ENCODE results near the gene METTL16.
A peak's percentile ranks its signal among the peaks of the same experiment; 100 is the strongest.

METTL16 gene

DNA sequence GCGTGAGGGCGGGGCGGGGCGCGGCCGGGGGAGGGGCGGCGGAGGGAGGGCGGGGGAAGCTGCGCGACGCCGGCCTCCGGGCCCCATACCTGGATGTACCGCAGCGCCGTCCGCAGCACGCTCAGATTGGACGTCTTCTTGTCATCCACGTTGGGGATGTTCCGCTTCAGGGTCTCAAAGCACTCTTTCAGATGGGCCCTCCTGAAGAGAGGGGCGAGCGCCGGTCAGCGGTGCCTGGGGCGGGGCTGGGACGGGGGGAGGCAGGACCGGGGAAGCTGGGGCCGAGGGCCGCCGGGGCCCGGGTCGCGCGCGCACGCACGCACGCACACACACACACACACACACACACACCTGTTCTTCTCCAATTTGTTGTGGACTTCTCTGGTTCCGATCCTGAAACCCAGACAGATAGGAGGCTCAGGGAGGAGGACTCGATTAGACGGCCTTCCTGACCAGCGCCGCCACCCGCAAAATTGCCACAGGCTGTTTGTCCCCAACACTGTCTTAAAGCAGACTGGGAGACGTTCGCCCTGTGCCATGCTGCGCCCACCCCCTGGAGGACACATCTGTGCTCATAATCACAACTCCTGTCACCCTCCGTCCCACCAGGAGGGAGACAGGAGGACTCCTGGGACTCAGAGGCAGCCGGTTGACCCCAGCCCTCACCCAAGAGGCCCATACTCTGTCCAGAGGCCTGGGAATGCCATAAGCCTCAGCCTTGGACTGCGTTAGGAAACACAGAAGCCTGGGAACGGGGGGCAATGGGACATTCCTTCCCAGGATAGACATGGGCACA is 117.5 kb downstream of the METTL16 start:
- DNase-seq, result no peak

- DNase-seq, result peak; percentile 87 to 92
Measured at GRCh38 chr17:2393174-2393953, 118.3 kb downstream of the METTL16 start.

- DNase-seq, result peak; percentile 97
Measured at GRCh38 chr17:2392252-2393173, 119.2 kb downstream of the METTL16 start.

DNA sequence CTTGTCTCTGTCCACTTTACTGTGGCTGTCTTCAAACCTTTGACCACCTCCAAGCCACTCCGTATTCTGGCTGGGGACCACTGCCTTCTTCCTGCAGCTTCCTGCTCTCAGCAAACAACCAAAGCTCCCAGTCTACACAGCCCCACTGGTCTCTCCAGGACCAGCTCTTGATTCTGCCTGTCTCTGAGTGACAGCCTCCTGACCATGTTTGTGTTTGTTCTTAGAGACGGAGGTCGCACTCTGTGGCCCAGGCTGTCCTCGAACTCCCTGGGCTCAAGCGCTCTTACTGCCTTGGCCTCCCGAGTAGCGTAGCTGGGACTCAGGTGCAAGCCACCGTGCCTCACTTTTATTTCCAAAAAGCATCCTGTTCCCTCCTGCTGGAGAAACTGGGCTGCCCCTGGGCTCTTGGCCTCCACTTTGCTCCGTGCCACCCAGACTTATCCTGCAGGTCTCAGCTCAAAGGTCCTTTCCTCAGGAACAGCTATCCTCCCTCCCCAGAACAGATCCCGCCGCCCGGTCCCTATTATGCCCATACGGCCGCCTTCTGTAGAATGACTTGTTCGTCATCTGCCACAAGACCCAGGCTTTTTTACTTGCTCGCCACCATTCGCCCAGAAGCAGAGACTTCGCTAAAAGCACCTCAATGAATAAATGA is 120.0 kb downstream of the METTL16 start:
- DNase-seq, result no peak

GRCh38 chr17:2390199-2390836 is 121.4 kb downstream of the METTL16 start:
- no peak for DNase-seq

GRCh38 chr17:2388683-2389055 is 123.0 kb downstream of the METTL16 start:
- DNase-seq, result no peak

- no peak for DNase-seq
Measured at GRCh38 chr17:2388020-2388682, 123.5 kb downstream of the METTL16 start.

DNA sequence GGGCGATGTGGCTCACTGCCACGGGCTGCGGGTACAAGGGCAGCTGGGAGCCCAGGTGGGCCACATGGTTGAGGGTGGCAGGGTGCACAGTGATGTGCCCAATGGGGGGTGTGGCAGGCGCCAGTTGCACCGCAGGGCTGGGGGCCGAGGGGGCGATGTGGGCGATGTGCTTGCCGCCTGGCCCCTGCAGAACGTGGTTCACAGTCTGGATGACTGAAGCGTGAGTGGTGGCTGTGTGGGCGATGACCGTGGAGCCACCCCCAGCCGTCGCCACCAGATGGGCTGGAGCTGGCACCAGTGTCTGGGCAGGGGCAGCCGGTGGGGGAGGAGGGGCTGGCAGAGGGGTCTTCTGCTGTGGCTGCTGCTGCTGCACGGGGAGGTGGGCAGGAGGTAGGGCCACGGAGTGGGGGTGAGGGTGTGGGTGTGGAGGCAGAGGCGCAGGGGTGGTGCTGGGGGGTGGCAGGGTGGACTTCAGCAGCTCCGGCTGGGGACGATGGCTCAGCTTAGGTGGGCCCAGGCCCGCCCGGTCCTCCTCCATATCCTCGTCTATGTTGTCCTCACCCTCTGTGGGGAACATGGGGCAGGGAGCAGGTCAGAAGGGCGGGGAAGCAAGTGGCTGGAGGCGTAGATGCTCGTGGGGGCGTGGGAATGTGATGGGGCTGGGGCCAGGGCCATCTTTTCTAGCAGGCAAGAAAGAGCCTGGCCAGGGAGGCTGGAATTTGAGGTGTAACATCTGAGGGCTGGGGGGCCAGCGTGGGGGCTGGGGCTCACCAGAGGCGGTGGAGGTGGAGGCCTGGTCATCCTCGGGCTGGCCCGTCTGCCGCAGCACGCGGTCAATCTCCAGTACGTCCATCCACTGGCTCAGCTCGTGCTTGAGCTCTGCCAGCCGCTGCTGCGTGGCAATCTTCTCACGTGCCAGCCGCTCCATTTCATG is 124.3 kb downstream of the METTL16 start:
- DNase-seq, result no peak

- DNase-seq, result no peak
Measured at GRCh38 chr17:2386400-2387085, 125.1 kb downstream of the METTL16 start.

- DNase-seq, result no peak
Measured at GRCh38 chr17:2385240-2386210, 126.2 kb downstream of the METTL16 start.

- no peak for DNase-seq
Measured at GRCh38 chr17:2384439-2385127, 127.1 kb downstream of the METTL16 start.

DNA sequence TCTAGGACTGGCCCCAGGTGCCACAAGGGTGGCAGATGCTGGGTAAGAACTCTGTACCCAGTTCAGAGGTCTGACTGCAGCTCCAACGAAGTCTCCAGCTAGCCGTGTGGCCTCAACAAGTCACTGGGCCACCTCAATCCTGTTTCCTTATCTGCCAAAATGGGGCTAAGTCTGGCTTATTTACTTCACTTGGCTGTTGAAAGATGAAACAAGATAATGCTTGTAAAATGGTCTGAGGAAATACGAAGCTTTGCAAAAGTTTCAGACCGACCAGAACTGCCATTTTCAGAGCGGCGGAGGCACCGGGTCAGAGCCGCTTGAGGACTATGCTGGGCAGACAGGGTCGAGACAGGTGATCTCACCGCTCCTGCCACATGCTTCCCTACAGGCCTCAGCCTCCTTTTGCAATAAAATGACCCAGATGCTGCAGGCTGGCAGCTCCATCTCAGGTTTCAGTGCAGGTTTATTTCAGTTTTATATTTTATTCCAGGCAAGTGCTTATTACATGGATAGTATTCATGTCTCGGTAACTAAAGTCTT is 128.0 kb downstream of the METTL16 start:
- DNase-seq, result no peak

- no peak for DNase-seq
Measured at GRCh38 chr17:2380950-2381649, 130.6 kb downstream of the METTL16 start.

DNA sequence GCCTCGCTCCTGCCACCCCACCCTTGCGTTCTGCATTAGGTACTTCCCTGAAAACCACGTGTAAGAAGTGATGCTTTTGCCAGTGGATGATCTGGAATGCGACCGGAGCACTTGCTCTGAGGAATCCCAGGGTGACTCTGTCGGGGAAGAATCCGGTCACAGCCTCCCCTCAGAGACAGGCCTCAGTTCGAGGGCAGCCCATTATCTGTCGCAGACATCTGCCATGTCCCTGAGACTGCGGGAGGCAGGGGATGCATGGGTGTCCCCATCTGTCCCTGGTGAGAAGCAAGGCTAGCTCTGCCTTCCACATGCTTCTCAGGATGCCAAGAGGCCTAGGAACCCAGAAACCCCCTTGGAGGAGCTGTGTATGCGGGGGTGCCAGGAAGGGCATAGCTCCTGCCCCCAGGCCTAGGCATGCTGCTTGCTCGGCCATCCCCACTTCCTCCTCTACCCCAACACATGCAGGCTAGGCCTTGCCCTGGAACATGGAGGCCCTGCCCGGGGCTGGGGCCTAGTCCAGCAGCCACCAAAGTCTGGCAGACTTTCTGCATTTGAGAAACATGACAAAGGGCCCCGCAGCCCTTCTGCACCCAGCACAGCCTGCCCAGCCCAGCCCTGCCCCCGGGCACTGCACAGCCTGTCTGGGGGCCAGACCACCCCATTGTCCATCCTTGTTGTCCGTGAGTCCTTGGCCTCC is 131.3 kb downstream of the METTL16 start:
- DNase-seq, result no peak

- no peak for DNase-seq
Measured at GRCh38 chr17:2379489-2380225, 132.0 kb downstream of the METTL16 start.

Measured in activated CD4-positive, alpha-beta T cell treated with anti-CD3 and anti-CD28 coated beads, Interleukin-2, amount 50 U/mL, for 4 hours (primary cell).